Erythroblast (primary cell): Measurements from ENCODE around the gene ITGA7.

ENCODE experiments used
- GATA1 ChIP-seq: IDR thresholded peaks from 2 replicates; pipeline ENCODE4 v1.6.1; 2011; ENCODE audit warnings: low read depth, mild to moderate bottlenecking, control low read depth, low read length, moderate library complexity
- POLR2A ChIP-seq: IDR thresholded peaks from 2 replicates; pipeline ENCODE4 v1.6.1; 2011; ENCODE audit warnings: mild to moderate bottlenecking, low read length

GRCh38 chr12:55684761-55685370, 22.8 kb downstream of the ITGA7 start:
- TF ChIP-seq POLR2A (no peak), GATA1 (no peak)
